ENCODE measurements around the gene SH3PXD2A. TPM values are rescaled to one million over a fixed set of nuclear protein-coding genes. Genes with fewer than 3 reads are reported as not detected.
A peak's percentile ranks its signal among the peaks of the same experiment; 100 is the strongest.

SH3PXD2A gene
- total RNA-seq, 1 donor from 2014 or later = 35.2 TPM

DNA sequence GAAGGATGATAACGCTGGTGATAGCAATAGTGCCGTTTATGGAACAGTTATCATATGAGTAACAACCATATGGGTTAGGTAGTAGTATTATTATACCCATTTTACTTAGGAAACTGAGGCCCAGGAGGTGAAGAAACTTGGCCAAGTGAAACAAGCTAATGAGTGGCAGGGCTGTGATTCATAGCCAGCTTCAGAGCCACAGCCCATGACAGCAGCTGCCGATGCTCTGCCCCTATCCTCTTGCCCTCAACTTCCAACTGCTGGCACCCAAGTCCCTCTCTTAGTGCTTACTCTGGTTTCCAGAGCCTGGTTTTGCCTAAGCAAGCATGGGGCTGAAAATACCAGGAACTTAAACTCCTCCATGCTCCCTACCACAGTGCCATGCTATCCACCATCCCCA, 12.3 kb downstream of the SH3PXD2A start:
- TF ChIP-seq, protein P1, sequence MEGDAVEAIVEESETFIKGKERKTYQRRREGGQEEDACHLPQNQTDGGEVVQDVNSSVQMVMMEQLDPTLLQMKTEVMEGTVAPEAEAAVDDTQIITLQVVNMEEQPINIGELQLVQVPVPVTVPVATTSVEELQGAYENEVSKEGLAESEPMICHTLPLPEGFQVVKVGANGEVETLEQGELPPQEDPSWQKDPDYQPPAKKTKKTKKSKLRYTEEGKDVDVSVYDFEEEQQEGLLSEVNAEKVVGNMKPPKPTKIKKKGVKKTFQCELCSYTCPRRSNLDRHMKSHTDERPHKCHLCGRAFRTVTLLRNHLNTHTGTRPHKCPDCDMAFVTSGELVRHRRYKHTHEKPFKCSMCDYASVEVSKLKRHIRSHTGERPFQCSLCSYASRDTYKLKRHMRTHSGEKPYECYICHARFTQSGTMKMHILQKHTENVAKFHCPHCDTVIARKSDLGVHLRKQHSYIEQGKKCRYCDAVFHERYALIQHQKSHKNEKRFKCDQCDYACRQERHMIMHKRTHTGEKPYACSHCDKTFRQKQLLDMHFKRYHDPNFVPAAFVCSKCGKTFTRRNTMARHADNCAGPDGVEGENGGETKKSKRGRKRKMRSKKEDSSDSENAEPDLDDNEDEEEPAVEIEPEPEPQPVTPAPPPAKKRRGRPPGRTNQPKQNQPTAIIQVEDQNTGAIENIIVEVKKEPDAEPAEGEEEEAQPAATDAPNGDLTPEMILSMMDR (IDR thresholded peaks at IDR 0.05) = no peak
- no peaks in the 10 kb centered on the region for H3K36me3 ChIP-seq
- no peaks in the 10 kb centered on the region for H3K9me3 ChIP-seq
- no peak overlapping the region for H3K4me3 ChIP-seq
- H3K4me1 ChIP-seq = peaks cover 38% of the 10 kb centered on the region
- no peak overlapping the region for H3K27ac ChIP-seq
- intact Hi-C loops (cut with DNase I) = no loop called here
- DNase-seq = no peak
- ATAC-seq = no peak
- no peaks in the 10 kb centered on the region for H3K27me3 ChIP-seq

DNA sequence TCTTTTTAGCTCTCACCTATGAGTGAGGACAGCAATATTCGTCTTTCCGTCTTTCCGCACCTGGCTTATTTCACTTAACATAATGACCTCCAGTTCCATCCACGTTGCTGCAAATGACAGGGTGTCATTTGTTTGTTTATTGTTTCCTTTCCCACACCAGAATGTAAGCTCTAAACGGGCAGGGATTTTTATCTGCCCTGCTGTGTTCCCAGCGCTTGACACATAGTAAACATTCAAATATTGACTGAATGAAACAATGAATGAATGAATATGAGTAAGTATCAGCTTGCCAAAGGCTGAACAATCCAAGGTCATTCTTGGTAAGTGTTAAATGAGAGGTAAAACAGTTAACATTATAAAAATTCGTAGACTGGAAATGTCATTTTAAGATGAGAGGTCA, 12.8 kb downstream of the SH3PXD2A start:
- no peaks in the 10 kb centered on the region for H3K27me3 ChIP-seq
- TF ChIP-seq, protein P1 (IDR thresholded peaks at IDR 0.05) = no peak
- no peaks in the 10 kb centered on the region for H3K9me3 ChIP-seq
- intact Hi-C loops (cut with DNase I) = no loop called here
- H3K4me3 ChIP-seq = no peak overlapping the region
- DNase-seq = no peak
- H3K27ac ChIP-seq = no peak overlapping the region
- no peak for ATAC-seq
- no peaks in the 10 kb centered on the region for H3K36me3 ChIP-seq
- peaks cover 38% of the 10 kb centered on the region for H3K4me1 ChIP-seq

DNA sequence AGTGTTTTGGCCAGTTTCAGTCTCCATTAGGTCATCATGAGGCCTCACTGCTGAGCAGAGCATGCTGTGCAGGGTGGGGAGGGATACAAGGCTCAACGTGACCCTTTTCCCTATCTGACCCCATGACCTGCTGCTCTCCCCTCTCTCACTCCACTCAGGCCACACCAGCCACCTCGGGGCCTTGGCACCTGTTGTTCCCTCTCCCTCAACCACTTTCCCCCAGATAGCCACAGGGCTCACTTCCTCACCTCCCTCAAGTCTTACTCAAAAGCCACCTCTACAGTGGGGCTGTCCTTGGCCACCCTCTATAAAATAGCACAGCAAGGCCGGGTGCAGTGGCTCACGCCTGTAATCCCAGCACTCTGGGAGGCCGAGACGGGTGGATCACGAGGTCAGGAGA, 13.9 kb downstream of the SH3PXD2A start:
- H3K4me3 ChIP-seq = no peak overlapping the region
- peaks cover 44% of the 10 kb centered on the region for H3K4me1 ChIP-seq
- ATAC-seq = no peak
- intact Hi-C loops (cut with DNase I) = no loop called here
- H3K36me3 ChIP-seq = no peaks in the 10 kb centered on the region
- H3K27me3 ChIP-seq = no peaks in the 10 kb centered on the region
- H3K9me3 ChIP-seq = no peaks in the 10 kb centered on the region
- H3K27ac ChIP-seq = no peak overlapping the region
- DNase-seq = no peak
- TF ChIP-seq, protein P1 (IDR thresholded peaks at IDR 0.05) = no peak

DNA sequence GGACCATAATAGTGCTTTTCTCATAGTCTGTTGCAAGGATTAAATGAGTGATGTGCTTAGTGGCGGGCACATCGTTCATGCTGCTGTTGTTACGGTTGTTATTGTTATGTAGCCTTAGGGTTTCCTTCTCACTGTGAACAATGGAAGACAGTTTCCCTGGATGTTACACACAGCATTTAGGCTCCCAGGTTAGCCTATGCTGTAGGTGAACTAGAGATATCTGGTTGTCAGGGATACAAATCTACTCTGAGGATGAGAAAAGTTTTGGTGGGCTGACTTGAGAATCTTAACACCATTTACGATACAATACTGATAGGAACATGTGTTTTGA, 14.7 kb downstream of the SH3PXD2A start:
- DNase-seq (no peak), ATAC-seq (no peak)
- intact Hi-C loops (cut with DNase I) = no loop called here
- no peak overlapping the region for H3K4me3 ChIP-seq
- TF ChIP-seq, protein P1 (IDR thresholded peaks at IDR 0.05) = no peak
- H3K27me3 ChIP-seq = no peaks in the 10 kb centered on the region
- no peaks in the 10 kb centered on the region for H3K36me3 ChIP-seq
- no peaks in the 10 kb centered on the region for H3K9me3 ChIP-seq
- no peak overlapping the region for H3K27ac ChIP-seq
- H3K4me1 ChIP-seq = peaks cover 48% of the 10 kb centered on the region

DNA sequence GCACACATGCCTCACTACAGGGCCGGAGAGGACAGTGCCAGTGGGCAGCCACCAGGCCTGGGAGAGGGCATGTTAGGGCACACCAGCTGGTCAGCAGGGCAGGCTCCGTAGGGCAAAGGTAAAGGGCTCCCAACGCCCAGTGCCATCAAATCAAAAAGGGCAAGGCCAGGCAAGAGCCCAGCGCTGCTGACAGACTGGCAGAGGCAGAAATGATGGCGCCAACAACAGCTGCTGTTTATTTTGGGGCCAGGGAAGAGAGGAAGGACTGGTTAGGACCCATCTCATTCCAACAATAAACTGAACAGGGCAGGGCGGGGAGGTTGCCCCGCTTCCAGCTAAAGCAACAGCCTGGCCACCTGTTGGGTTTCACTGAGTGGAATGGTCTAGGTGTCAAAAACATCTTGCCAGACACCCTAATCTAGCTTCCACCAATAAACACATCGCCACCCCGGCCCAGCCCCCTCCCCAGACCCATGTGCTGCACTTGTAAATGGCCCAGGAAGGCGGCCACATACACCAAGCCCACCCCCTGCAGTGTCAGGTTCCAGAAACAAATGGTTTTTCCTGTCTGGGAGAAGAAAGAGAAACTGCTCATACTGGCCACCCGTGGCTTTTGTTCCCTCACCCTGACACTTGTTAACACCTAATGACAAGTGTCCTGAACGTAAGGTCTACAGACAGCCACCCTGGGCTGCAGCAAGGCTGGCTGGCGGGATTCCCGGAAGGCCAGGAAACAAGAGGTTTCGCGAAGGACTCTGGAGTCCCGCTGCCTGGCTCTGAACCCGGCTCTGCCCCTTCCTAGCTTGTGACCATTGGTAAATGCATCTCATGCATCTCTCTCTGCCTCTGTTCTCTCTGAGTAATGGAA, 15.3 kb downstream of the SH3PXD2A start:
- no peak overlapping the region for H3K4me3 ChIP-seq
- TF ChIP-seq, protein P1 (IDR thresholded peaks at IDR 0.05) = no peak
- intact Hi-C loops (cut with DNase I) = no loop called here
- no peaks in the 10 kb centered on the region for H3K27me3 ChIP-seq
- no peaks in the 10 kb centered on the region for H3K36me3 ChIP-seq
- ATAC-seq (peak; percentile 72), DNase-seq (peak; percentile 86)
- H3K27ac ChIP-seq = no peak overlapping the region
- H3K4me1 ChIP-seq = peaks cover 54% of the 10 kb centered on the region
- H3K9me3 ChIP-seq = no peaks in the 10 kb centered on the region
